Parathyroid adenoma (tissue), 2 donors: ENCODE results near the gene SMG6.
A peak's percentile ranks its signal among the peaks of the same experiment; 100 is the strongest.

ENCODE experiments used
- H2AFZ ChIP-seq: fragments of 300-600 bp; sonication (generic); one replicate; pipeline ENCODE4 v1.7.0; 2017; ENCODE audit warnings: antibody characterized with exemption, mild to moderate bottlenecking
- H3K27ac ChIP-seq: fragments of 300-600 bp; sonication (generic); one replicate; pipeline ENCODE4 v1.7.0; 2017
- H3K27me3 ChIP-seq: fragments of 300-600 bp; sonication (generic); one replicate; pipeline ENCODE4 v1.7.0; 2017; ENCODE audit warnings: low read length; ENCODE audit not compliant: control insufficient read depth, insufficient read depth
- H3K36me3 ChIP-seq: fragments of 300-600 bp; sonication (generic); one replicate; pipeline ENCODE4 v1.7.0; 2017; ENCODE audit warnings: low read length; ENCODE audit not compliant: control insufficient read depth, insufficient read depth
- H3K4me1 ChIP-seq: fragments of 300-600 bp; sonication (generic); one replicate; pipeline ENCODE4 v1.7.0; 2017; ENCODE audit warnings: control low read depth
- H3K4me2 ChIP-seq: fragments of 300-600 bp; sonication (generic); one replicate; pipeline ENCODE4 v1.7.0; 2017; ENCODE audit warnings: low read length
- H3K4me3 ChIP-seq: fragments of 300-600 bp; sonication (generic); one replicate; pipeline ENCODE4 v1.7.0; 2017; ENCODE audit warnings: low read depth, low read length
- H3K79me2 ChIP-seq: fragments of 300-600 bp; sonication (generic); one replicate; pipeline ENCODE4 v1.7.0; 2017; ENCODE audit warnings: control low read depth
- H3K9ac ChIP-seq: fragments of 300-600 bp; sonication (generic); one replicate; pipeline ENCODE4 v1.7.0; 2017; ENCODE audit warnings: mild to moderate bottlenecking
- H3K9me3 ChIP-seq: fragments of 300-600 bp; sonication (generic); one replicate; pipeline ENCODE4 v1.7.0; 2017; ENCODE audit warnings: low read length; ENCODE audit not compliant: control insufficient read depth
- TF ChIP-seq, protein P1 (sequence below): fragments of 300-600 bp; sonication (generic); IDR thresholded peaks from one replicate; pipeline ENCODE4 v1.7.0; 2017; ENCODE audit warnings: antibody characterized with exemption, mild to moderate bottlenecking
- donor health status: primary hyperparathyroidism.

Gene SMG6

DNA sequence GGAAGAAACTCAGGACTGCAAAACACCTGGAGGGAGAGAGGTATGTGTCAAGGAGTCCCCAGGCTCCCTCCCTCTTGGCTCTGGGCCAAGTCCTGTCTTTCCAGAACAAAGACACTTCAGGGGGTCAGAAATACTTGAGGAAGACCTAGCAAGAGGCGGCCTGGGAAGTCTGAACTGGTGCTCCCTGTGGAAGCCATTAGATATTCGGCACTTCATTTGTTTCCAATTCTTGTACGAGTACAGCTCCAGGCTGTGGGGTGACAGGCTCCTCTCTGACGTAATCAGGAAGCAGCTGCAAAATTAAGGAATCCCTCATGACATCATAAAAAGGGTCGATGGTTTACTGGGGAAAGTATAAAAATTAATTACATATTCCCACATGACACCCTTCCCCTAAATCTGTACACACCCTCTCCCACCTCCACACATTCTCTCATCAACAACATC lies 108.7 kb downstream of the SMG6 start:
- Histone ChIP-seq H3K27me3 (no peaks in the 10 kb centered on the region), H2AFZ (no peak overlapping the region), H3K79me2 (peaks cover 20% of the 10 kb centered on the region), H3K9me3 (no peaks in the 10 kb centered on the region), H3K4me3 (no peak overlapping the region), H3K9ac (no peak overlapping the region), H3K36me3 (no peaks in the 10 kb centered on the region), H3K4me2 (no peak overlapping the region), H3K4me1 (peaks cover 13% of the 10 kb centered on the region), H3K27ac (no peak overlapping the region)
- TF ChIP-seq, protein P1, sequence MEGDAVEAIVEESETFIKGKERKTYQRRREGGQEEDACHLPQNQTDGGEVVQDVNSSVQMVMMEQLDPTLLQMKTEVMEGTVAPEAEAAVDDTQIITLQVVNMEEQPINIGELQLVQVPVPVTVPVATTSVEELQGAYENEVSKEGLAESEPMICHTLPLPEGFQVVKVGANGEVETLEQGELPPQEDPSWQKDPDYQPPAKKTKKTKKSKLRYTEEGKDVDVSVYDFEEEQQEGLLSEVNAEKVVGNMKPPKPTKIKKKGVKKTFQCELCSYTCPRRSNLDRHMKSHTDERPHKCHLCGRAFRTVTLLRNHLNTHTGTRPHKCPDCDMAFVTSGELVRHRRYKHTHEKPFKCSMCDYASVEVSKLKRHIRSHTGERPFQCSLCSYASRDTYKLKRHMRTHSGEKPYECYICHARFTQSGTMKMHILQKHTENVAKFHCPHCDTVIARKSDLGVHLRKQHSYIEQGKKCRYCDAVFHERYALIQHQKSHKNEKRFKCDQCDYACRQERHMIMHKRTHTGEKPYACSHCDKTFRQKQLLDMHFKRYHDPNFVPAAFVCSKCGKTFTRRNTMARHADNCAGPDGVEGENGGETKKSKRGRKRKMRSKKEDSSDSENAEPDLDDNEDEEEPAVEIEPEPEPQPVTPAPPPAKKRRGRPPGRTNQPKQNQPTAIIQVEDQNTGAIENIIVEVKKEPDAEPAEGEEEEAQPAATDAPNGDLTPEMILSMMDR: no peak

DNA sequence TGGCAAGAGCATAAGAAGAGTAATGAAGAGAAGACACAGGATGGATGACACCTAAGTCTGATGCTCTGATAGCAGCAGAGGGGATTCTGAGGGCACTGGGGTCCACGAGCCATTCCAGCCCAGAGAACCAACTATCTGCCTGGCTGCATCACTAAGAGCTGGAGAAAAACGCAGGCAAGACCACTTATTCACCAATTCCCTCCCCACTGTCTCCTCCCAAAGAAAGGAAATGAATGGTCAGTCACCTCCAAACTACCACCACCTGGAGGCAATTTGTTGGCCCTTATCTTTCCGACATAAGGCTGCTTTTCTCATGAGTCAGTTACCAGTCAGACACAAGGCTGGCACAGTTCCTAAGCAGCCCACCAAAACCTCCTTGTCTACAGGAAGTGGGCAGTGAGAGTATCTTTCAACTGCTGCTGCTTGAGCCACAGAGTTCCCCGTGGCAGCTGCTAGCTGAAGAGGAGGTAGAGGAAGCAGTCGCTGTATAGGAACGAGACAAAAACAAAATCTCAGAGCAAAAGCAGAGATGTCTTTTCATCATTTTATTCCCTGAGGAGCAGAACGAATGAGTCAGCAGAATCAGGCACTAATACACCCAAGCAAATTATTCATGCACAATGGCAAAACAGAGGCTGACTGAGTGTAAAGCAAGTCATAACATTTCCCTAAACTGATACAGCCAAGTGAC lies 111.1 kb downstream of the SMG6 start:
- Histone ChIP-seq H3K9me3 (no peaks in the 10 kb centered on the region), H2AFZ (no peak overlapping the region), H3K27ac (no peak overlapping the region), H3K9ac (no peak overlapping the region), H3K4me1 (peaks cover 19% of the 10 kb centered on the region), H3K4me3 (no peak overlapping the region), H3K79me2 (peaks cover 21% of the 10 kb centered on the region), H3K36me3 (no peaks in the 10 kb centered on the region), H3K27me3 (no peaks in the 10 kb centered on the region), H3K4me2 (no peak overlapping the region)
- TF ChIP-seq, protein P1: no peak

DNA sequence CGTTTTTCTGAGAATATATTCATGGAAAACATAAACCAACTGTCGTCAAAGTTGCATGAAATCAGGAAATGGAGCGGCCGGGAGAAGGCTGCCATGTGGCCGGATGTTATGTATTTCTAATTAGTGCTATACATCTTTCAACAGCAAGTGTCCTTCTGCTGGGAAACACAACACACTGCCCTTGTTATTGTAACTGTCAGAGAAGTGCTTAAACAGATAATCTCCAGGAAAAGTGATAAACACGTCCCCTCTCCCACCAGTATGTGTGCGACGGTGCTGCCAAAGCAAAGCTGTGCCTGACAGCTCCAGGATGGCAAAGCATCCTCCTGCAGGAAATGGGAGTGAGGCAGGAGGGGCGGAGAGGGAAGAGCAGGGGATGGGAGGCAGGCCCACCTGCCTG lies 111.8 kb downstream of the SMG6 start:
- Histone ChIP-seq H3K9me3 (no peaks in the 10 kb centered on the region), H3K27me3 (no peaks in the 10 kb centered on the region), H3K27ac (no peak overlapping the region), H3K36me3 (no peaks in the 10 kb centered on the region), H3K79me2 (peaks cover 21% of the 10 kb centered on the region), H3K4me3 (no peak overlapping the region), H3K9ac (no peak overlapping the region), H3K4me2 (no peak overlapping the region), H2AFZ (no peak overlapping the region), H3K4me1 (peaks cover 19% of the 10 kb centered on the region)
- TF ChIP-seq, protein P1: no peak

DNA sequence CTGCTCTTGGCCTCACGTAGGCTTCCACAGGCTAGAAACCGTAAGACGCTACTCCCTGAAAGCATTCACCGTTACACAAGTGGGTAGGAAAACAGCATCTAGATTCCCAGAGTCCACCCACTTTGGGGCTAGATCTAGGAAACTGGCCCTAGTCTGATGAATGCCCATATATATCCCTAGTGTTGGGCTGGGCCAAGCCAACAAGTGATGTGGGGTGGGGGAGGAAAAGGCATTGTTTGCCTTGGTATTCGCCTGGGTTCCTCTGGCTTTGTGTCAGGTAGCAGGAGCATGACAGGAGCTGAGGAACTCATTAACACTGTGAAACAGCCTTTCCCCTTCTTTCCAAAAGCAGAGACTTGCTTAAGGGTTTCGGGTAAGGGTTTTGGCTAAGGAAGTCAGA lies 112.4 kb downstream of the SMG6 start:
- peak overlapping the region; percentile 1 for H3K27ac ChIP-seq
- H3K4me2 ChIP-seq: no peak overlapping the region
- peaks cover 19% of the 10 kb centered on the region for H3K4me1 ChIP-seq
- no peak overlapping the region for H3K4me3 ChIP-seq
- no peaks in the 10 kb centered on the region for H3K27me3 ChIP-seq
- no peaks in the 10 kb centered on the region for H3K36me3 ChIP-seq
- no peak overlapping the region for H3K9ac ChIP-seq
- peaks cover 21% of the 10 kb centered on the region for H3K79me2 ChIP-seq
- no peaks in the 10 kb centered on the region for H3K9me3 ChIP-seq
- TF ChIP-seq, protein P1: no peak
- no peak overlapping the region for H2AFZ ChIP-seq

DNA sequence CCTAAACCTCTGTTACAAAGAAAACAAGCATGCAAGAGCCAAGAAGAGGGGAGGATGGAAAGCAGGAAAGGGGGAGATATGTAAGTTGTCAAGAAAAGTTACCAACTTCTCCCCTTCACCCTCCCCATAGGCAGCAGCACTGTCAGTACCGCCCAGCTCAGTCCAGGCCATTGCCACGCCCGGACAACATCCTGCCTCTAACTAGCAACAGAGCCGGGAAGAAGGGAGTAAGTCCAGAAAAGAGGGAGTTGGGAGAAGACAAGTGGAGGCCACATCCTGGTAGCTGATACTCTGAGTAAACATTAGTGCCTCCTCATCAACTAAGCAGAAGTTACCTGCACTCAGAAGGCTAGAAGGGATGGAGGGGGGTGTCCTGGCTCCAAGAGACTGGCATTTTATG lies 113.6 kb downstream of the SMG6 start:
- H3K9ac ChIP-seq: no peak overlapping the region
- peaks cover 17% of the 10 kb centered on the region for H3K79me2 ChIP-seq
- no peaks in the 10 kb centered on the region for H3K27me3 ChIP-seq
- no peak overlapping the region for H2AFZ ChIP-seq
- H3K4me3 ChIP-seq: no peak overlapping the region
- no peaks in the 10 kb centered on the region for H3K36me3 ChIP-seq
- H3K4me1 ChIP-seq: peaks cover 8% of the 10 kb centered on the region
- H3K4me2 ChIP-seq: no peak overlapping the region
- peak overlapping the region; percentile 20 for H3K27ac ChIP-seq
- TF ChIP-seq, protein P1: no peak
- no peaks in the 10 kb centered on the region for H3K9me3 ChIP-seq
